Activated CD8-positive, alpha-beta memory T cell treated with anti-CD3 and anti-CD28 coated beads for 1 hour (primary cell): ENCODE results near the gene OR5B21.

ENCODE experiments used
- DNase-seq, 2 donors: peaks; one replicate each; pipeline ENCODE4 v3.0.0-alpha.2; 2020; ENCODE audit warnings: low read depth in 1 of 2; ENCODE audit errors: extremely low read depth in 1 of 2

The OR5B21 gene

DNA sequence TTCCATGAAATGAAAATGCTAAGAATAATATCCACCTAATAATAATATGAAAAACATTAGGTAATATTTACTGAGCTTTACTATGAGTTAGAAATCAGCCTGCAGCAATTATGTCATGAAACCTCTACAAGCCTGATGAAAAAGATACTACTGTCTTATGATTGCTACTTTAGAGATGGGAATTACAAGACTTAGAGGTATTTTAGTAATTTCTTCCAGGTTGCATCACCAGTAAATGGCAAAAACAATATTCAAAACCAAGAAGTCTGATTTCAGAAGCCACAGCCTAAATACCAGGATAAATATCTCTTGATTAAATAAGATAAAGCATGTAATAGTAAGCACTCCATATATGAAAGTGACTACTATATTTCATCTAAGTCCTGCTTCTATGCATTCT, 13.8 kb downstream of the OR5B21 start:
- no peak for DNase-seq

DNA sequence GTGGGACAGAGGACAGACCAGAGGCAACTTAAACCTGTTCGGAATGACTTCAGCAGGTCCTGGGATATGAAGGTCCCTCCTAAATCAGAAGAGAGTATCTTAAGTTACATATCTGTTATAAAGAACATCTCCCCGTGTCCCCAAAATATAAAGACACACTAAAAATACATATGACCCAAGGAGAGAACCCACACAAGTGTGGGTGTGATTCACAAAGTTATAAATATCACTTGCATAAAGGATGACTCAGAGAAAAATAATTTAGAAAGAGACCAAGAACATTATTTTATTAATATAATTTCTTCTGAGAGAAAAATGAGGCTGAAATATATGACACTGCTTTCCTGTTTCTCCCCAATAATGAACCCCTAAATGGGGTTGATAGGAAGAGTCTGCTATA, 14.2 kb downstream of the OR5B21 start:
- DNase-seq, result no peak

DNA sequence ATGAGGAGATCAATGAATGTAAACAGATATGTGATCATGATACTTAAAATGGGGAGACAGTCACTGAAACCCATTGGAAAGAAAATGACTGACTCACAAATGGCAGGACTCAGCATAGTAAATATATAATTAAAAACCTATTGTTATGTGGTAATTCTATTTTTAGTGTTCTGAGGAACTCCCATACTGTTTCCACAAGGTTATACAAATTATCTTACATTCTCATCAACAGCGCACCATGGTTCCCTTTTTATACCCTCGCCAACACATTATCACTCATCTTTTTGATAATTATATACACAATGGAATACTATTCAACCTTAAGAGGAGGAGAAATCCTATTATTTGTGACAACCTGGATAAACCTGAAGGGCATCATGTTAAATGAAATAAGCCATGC, 17.1 kb downstream of the OR5B21 start:
- DNase-seq, result no peak

DNA sequence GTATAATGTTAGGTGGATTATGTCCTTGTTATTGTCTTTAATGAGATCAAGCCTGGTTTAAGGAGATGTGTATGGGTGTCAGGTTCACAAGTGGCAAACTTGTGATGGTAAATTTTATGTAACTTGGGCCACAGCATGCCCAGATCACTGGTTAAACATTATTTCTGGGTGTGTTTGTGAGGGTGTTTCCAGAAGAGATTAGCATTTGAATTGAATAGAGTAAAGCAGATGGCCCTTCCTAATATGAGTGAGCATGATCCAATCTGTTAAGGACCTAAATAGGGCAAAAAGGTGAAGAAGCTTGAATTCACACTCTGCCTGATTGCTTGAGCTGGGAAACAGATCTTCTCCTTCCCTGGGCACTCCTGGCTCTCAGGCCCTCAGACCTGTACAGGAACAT, 20.7 kb downstream of the OR5B21 start:
- no peak for DNase-seq

- DNase-seq, result no peak
These were observed 21.9 kb downstream of the OR5B21 start for GRCh38 chr11:58485961-58486360.

GRCh38 chr11:58471892-58472291, 36.0 kb downstream of the OR5B21 start:
- no peak for DNase-seq

- no peak for DNase-seq
These were observed 41.6 kb downstream of the OR5B21 start for GRCh38 chr11:58466293-58466692.

- DNase-seq, result no peak
These were observed 42.2 kb downstream of the OR5B21 start for GRCh38 chr11:58465690-58466089.
